Measurements from ENCODE around the gene LINC00237. TPM values are rescaled to one million over a fixed set of nuclear protein-coding genes. Genes with fewer than 3 reads are reported as not detected.

The LINC00237 gene
- total and polyA plus RNA-seq, 8 donors: not detected

GRCh38 chr20:21090111-21090618, 16.0 kb downstream of the LINC00237 start:
- Histone ChIP-seq H3K36me3 (no peaks in the 10 kb centered on the region), H3K4me1 (no peaks in the 10 kb centered on the region), H3K4me3 (no peak overlapping the region), H3K9me3 (no peaks in the 10 kb centered on the region), H3K27ac (no peak overlapping the region), H3K27me3 (peaks cover 0 to 81% (median 34%) of the 10 kb centered on the region in 3 donors)
- WGBS, 5 donors: 30 to 42% (median 36%) methylated on average over 14 of the region's 14 CpGs
- no peak for DNase-seq
- intact Hi-C loops (cut with DNase I; ENCODE audit: low total_unique reads): no loop called here
- TF ChIP-seq CTCF (IDR thresholded peaks at IDR 0.05): no peak
- TF ChIP-seq POLR2AphosphoS5 (IDR thresholded peaks at IDR 0.05): no peak
- TF ChIP-seq POLR2A (IDR thresholded peaks at IDR 0.05): no peak
- no peak for TF ChIP-seq EP300 (IDR thresholded peaks at IDR 0.05)

GRCh38 chr20:21089391-21089790, 16.8 kb downstream of the LINC00237 start:
- WGBS, 5 donors: 38 to 45% (median 39%) methylated on average over 8 of the region's 8 CpGs
- H3K4me3 ChIP-seq: no peak overlapping the region
- no peaks in the 10 kb centered on the region for H3K4me1 ChIP-seq
- H3K9me3 ChIP-seq: no peaks in the 10 kb centered on the region
- no peaks in the 10 kb centered on the region for H3K36me3 ChIP-seq
- peaks cover 0 to 77% (median 34%) of the 10 kb centered on the region in 3 donors for H3K27me3 ChIP-seq
- intact Hi-C loops (cut with DNase I; ENCODE audit: low total_unique reads): no loop called here
- no peak for TF ChIP-seq CTCF (IDR thresholded peaks at IDR 0.05)
- TF ChIP-seq POLR2AphosphoS5 (IDR thresholded peaks at IDR 0.05): no peak
- DNase-seq: no peak
- H3K27ac ChIP-seq: no peak overlapping the region

- Histone ChIP-seq H3K27me3 (peaks cover 0 to 77% (median 30%) of the 10 kb centered on the region in 3 donors), H3K27ac (no peak overlapping the region), H3K36me3 (no peaks in the 10 kb centered on the region), H3K4me1 (no peaks in the 10 kb centered on the region), H3K9me3 (no peaks in the 10 kb centered on the region), H3K4me3 (no peak overlapping the region)
- 75 to 82% (median 79%) methylated on average over 9 of the region's 9 CpGs for WGBS, 5 donors
- no peak for DNase-seq
- no peak for TF ChIP-seq POLR2A (IDR thresholded peaks at IDR 0.05)
- TF ChIP-seq POLR2AphosphoS5 (IDR thresholded peaks at IDR 0.05): no peak
- no peak for TF ChIP-seq CTCF (IDR thresholded peaks at IDR 0.05)
- no peak for TF ChIP-seq EP300 (IDR thresholded peaks at IDR 0.05)
- intact Hi-C loops (cut with DNase I; ENCODE audit: low total_unique reads): no loop called here
Observed at GRCh38 chr20:21087862-21088540, 18.2 kb downstream of the LINC00237 start.

GRCh38 chr20:21083825-21084325, 22.3 kb downstream of the LINC00237 start:
- intact Hi-C loops (cut with DNase I; ENCODE audit: low total_unique reads): no loop called here
- Histone ChIP-seq H3K4me3 (no peak overlapping the region), H3K9me3 (no peaks in the 10 kb centered on the region), H3K36me3 (no peaks in the 10 kb centered on the region), H3K27me3 (peaks cover 0 to 58% (median 8%) of the 10 kb centered on the region in 3 donors), H3K27ac (no peak overlapping the region), H3K4me1 (no peaks in the 10 kb centered on the region)
- DNase-seq: no peak
- TF ChIP-seq POLR2AphosphoS5 (IDR thresholded peaks at IDR 0.05) (no peak), EP300 (IDR thresholded peaks at IDR 0.05) (no peak), CTCF (IDR thresholded peaks at IDR 0.05) (no peak), POLR2A (IDR thresholded peaks at IDR 0.05) (no peak)
- 20 to 33% (median 25%) methylated on average over 2 of the region's 2 CpGs for WGBS, 5 donors

Data from stomach (tissue), 9 donors.